PC-3 (cell line): ENCODE results near the gene TMTC1. TPM values are rescaled to one million over a fixed set of nuclear protein-coding genes. Genes with fewer than 3 reads are reported as not detected.
A peak's percentile ranks its signal among the peaks of the same experiment; 100 is the strongest.

Source experiments
- ATAC-seq: fragments of 200-7000 bp; cut with Tn5 transposase; 2 replicates; pipeline ENCODE4 v1.9.1; 2020; ENCODE audit warnings: mild to moderate bottlenecking, moderate library complexity
- BruUV-seq: library from RNA; stranded (reverse); fragments of 400-500 nt; replicated peaks from 2 replicates; lab custom pipeline; 2021; lab: Mats Ljungman, UMichigan
- CTCF ChIA-PET: fragments of 300-600 bp; sonication (Branson Sonifier 250); formaldehyde crosslinking; loops from one replicate; lab custom pipeline; 2022; ENCODE audit warnings: antibody characterized with exemption; lab: Charles Lee
- POLR2A ChIA-PET: fragments of 300-600 bp; sonication (Branson Sonifier 250); formaldehyde crosslinking; loops from one replicate; lab custom pipeline; 2022; ENCODE audit warnings: antibody characterized with exemption; ENCODE audit not compliant: unreplicated experiment; lab: Charles Lee
- DNase-seq: peaks from one replicate; pipeline ENCODE4 v3.0.0-alpha.2; 2015
- H2AFZ ChIP-seq: fragments of 300-600 bp; sonication (generic); 2 replicates; pipeline ENCODE4 v1.6.0; 2016; ENCODE audit warnings: antibody characterized with exemption, low read length
- H3F3A ChIP-seq: fragments of 300-600 bp; sonication (generic); one replicate; pipeline ENCODE4 v1.6.0; 2017; ENCODE audit warnings: antibody characterized with exemption, low read length, control low read depth, mild to moderate bottlenecking; ENCODE audit not compliant: unreplicated experiment
- H3K27ac ChIP-seq: fragments of 300-600 bp; sonication (generic); 2 replicates; pipeline ENCODE4 v1.5.1; 2016; ENCODE audit warnings: mild to moderate bottlenecking, low read length
- H3K27me3 ChIP-seq: fragments of 300-600 bp; sonication (generic); 2 replicates; pipeline ENCODE4 v1.6.1; 2016; ENCODE audit warnings: low read length, mixed read lengths
- H3K36me3 ChIP-seq: fragments of 300-600 bp; sonication (generic); 2 replicates; pipeline ENCODE4 v1.6.1; 2016; ENCODE audit warnings: low read depth, mixed run types, low read length, mixed read lengths
- H3K4me1 ChIP-seq: fragments of 300-600 bp; sonication (generic); 2 replicates; pipeline ENCODE4 v1.5.1; 2016; ENCODE audit warnings: low read length; ENCODE audit not compliant: insufficient read depth
- H3K4me2 ChIP-seq: fragments of 300-600 bp; sonication (generic); 2 replicates; pipeline ENCODE4 v1.6.0; 2016; ENCODE audit warnings: low read length
- H3K4me3 ChIP-seq: fragments of 300-600 bp; sonication (generic); 2 replicates; pipeline ENCODE4 v1.5.1; 2016; ENCODE audit warnings: mild to moderate bottlenecking, low read length, mixed read lengths
- H3K79me2 ChIP-seq: fragments of 300-600 bp; sonication (generic); 2 replicates; pipeline ENCODE4 v1.6.1; 2017; ENCODE audit warnings: low read length, mixed read lengths
- H3K9ac ChIP-seq: fragments of 300-600 bp; sonication (generic); 2 replicates; pipeline ENCODE4 v1.6.0; 2016; ENCODE audit warnings: mild to moderate bottlenecking, low read length
- H3K9me2 ChIP-seq: fragments of 300-600 bp; sonication (generic); replicated peaks from 2 replicates; pipeline ENCODE4 v1.6.1; 2016; ENCODE audit warnings: mixed run types, low read length, mixed read lengths
- H3K9me3 ChIP-seq: fragments of 300-600 bp; sonication (generic); 2 replicates; pipeline ENCODE4 v1.6.1; 2016; ENCODE audit warnings: low read length, mixed read lengths
- H4K20me1 ChIP-seq: fragments of 300-600 bp; sonication (generic); 2 replicates; pipeline ENCODE4 v1.6.1; 2016; ENCODE audit warnings: low read length, mixed read lengths
- EZH2 ChIP-seq: fragments of 300-600 bp; sonication (generic); IDR thresholded peaks from one replicate; pipeline ENCODE4 v1.6.1; 2017; ENCODE audit warnings: antibody characterized with exemption, mild to moderate bottlenecking, low read length; ENCODE audit not compliant: unreplicated experiment
- EZH2phosphoT487 ChIP-seq: fragments of 300-600 bp; sonication (generic); IDR thresholded peaks from 2 replicates; pipeline ENCODE4 v1.6.1; 2018; ENCODE audit warnings: mild to moderate bottlenecking, antibody characterized with exemption, low read length, borderline replicate concordance
- intact Hi-C: fragments of 100-400 bp; cut with micrococcal nuclease; formaldehyde crosslinking; loops from 2 replicates; pipeline ENCODE4 v1.9.0; 2023
- total RNA-seq: library from RNA; depleted of rRNA; stranded (reverse); fragments of >200 nt; gene quantifications from 2 replicates; pipeline ENCODE4 v1.2.3, GENCODE V29; 2014
- TF ChIP-seq, protein P1 (sequence below): fragments of 300-600 bp; sonication (generic); conservative IDR thresholded peaks from 2 replicates; pipeline ENCODE4 v1.5.1; 2017; ENCODE audit warnings: antibody characterized with exemption, low read depth, mild to moderate bottlenecking, low read length

TMTC1 gene
- total RNA-seq, 1 experiment from 2014 or later = 5.8 TPM

DNA sequence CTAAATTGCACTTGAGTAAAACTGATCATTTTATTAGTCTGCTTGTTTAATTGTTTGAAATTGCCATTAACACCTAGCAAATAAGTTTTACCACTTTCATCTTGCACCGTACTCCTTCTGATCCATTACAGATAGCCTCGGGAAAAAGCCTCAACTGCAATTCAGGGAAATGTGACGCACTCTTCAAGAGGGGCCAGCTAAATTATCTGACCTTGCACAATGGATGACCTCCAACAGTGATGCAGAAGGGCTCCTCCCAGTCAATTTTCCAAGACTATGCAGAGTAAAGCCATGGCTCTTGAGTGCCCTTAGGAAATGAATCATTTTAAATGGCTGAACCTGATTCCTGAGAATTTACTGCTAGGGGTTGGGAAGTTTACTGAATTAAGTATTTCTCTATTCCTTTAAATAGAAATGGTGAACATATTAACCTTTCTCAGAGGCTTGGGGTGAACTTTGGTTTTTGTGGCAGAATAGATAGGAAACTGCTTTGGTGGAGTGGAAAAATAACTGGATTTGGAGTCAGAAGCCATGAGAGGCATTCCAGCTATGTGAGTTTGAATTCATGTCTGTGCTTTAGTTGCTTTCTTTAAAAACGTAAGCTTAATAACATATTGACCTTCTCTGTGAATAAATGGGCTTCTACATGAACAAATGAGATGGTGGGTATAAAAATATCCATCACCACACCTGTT, 221.5 kb downstream of the TMTC1 start:
- Histone ChIP-seq H2AFZ (no peak overlapping the region), H3K27ac (no peak overlapping the region), H3K4me2 (no peak overlapping the region), H3K9ac (no peak overlapping the region), H4K20me1 (no peaks in the 10 kb centered on the region), H3K9me2 (no peaks in the 10 kb centered on the region), H3F3A (no peaks in the 10 kb centered on the region), H3K79me2 (no peaks in the 10 kb centered on the region), H3K4me3 (no peak overlapping the region), H3K36me3 (no peaks in the 10 kb centered on the region), H3K27me3 (peaks cover 8% of the 10 kb centered on the region), H3K9me3 (no peaks in the 10 kb centered on the region), H3K4me1 (peaks cover 34% of the 10 kb centered on the region)
- TF ChIP-seq EZH2phosphoT487 (no peak), EZH2 (no peak)
- TF ChIP-seq, protein P1, sequence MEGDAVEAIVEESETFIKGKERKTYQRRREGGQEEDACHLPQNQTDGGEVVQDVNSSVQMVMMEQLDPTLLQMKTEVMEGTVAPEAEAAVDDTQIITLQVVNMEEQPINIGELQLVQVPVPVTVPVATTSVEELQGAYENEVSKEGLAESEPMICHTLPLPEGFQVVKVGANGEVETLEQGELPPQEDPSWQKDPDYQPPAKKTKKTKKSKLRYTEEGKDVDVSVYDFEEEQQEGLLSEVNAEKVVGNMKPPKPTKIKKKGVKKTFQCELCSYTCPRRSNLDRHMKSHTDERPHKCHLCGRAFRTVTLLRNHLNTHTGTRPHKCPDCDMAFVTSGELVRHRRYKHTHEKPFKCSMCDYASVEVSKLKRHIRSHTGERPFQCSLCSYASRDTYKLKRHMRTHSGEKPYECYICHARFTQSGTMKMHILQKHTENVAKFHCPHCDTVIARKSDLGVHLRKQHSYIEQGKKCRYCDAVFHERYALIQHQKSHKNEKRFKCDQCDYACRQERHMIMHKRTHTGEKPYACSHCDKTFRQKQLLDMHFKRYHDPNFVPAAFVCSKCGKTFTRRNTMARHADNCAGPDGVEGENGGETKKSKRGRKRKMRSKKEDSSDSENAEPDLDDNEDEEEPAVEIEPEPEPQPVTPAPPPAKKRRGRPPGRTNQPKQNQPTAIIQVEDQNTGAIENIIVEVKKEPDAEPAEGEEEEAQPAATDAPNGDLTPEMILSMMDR = no peak
- intact Hi-C loops = loop anchor here (1.0 kb wide), 1 partner anchor 20 kb away; no protein-coding TSS in a partner anchor
- BruUV-seq = no TSS peak
- no peak for DNase-seq
- ATAC-seq = peak; percentile 7
- ChIA-PET CTCF (interaction anchor here (0.6 kb wide), 1 partner anchor 172 kb away, joined by 3 read pairs; no protein-coding TSS in a partner anchor), POLR2A (no interaction called here)

DNA sequence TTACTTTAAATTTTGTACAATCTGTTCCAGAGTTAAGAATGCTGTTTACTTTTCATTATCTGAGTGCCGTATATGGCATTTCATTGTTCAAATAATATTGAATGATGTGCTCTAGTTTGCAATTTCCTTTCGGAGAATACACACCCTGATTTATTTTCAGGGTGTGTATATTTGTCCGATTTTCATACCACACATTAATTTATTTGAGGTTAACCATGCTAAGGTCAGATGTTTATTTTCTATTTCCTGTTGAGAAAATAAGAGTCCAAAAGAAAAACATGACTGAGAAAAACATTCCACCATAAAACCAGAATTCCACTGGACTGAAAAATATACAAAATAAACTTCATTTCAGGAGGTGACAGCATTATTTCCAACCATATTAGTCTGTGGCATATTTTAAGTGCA, 222.1 kb downstream of the TMTC1 start:
- intact Hi-C loops = loop anchor here (1.0 kb wide), 2 partner anchors 14 to 21 kb away; no protein-coding TSS in a partner anchor
- no peak overlapping the region for H2AFZ ChIP-seq
- CTCF ChIA-PET = interaction anchor here (0.6 kb wide), 1 partner anchor 172 kb away, joined by 3 read pairs; no protein-coding TSS in a partner anchor

More for the DNA sequence above, 222.1 kb downstream of the TMTC1 start:
- Histone ChIP-seq H3K9me3 (no peaks in the 10 kb centered on the region), H3K27ac (no peak overlapping the region), H4K20me1 (no peaks in the 10 kb centered on the region), H3K4me1 (peaks cover 28% of the 10 kb centered on the region), H3K9ac (no peak overlapping the region), H3K4me3 (no peak overlapping the region), H3K79me2 (no peaks in the 10 kb centered on the region), H3K27me3 (peaks cover 8% of the 10 kb centered on the region), H3K36me3 (no peaks in the 10 kb centered on the region), H3F3A (no peaks in the 10 kb centered on the region), H3K4me2 (no peak overlapping the region), H3K9me2 (no peaks in the 10 kb centered on the region)
- peak; percentile 20 for ATAC-seq
- TF ChIP-seq, protein P1 = no peak
- TF ChIP-seq EZH2 = no peak
- no peak for TF ChIP-seq EZH2phosphoT487
- POLR2A ChIA-PET = interaction anchor here (0.6 kb wide), 1 partner anchor 9 kb away, joined by 4 read pairs; no protein-coding TSS in a partner anchor
- DNase-seq = peak; percentile 49
- no TSS peak for BruUV-seq
